HG03378 (cell line): ENCODE results near the gene PDCD1.
"Not testable (repeated sequence)": the region's sequence is repeated elsewhere in the genome, so short reads cannot be mapped to it uniquely, and the experiment has no call there.

ENCODE experiments used
- ATAC-seq: cut with Tn5 transposase; IDR thresholded peaks from one replicate; pipeline ENCODE4 v1.9.1; 2021; ENCODE audit warnings: mild to moderate bottlenecking, moderate library complexity; ENCODE audit not compliant: unreplicated experiment

Gene PDCD1

DNA sequence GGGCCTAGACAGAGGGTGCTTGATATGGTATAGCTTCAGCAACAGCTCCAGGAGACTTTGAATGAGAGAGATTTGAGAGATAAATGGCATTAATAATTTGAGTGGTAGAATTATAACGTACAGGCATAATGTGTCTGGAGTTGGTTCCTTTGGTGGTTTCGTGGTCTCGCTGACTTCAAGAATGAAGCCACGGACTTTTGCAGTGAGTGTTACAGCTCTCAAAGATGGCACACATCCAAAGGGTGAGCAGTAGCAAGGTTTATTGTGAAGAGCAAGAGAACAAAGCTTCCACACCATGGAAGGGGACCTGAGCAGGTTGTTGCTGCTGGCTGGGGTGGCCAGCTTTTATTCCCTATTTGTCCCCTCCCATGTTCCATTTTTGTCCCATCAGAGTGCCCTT lies 23.1 kb downstream of the PDCD1 start:
- no peak for ATAC-seq

DNA sequence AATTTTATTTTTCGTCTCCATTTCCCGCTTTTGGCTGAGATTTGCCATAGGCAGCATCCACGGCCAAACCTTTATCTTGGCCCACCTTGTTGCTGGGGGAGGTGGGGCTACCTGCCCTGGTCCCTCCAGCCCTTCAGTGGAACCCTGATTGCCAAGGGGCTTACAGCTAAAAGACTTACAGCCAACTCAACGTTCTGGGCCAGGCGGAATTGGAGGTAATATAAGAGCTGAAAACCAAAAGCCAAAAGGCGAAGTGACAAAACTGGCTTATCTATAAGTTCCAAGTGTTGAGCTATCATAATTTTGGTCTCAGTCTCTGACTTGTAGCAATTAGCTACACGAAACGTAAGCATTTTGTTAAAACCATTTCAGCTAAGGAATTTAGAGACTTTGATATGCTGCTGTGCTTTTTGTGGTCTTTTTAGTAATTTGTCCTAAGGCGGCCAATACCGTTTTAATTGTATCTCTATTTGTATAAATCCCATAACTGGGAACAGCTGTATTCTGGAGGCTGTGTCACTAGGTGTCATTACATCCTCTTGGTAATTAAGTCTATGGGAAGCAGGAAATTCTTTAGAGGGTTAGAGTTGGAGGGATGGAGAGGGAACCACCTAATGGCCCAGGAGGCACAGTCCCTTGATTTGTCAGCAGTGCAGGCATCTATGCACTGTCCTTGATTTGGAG lies 24.0 kb downstream of the PDCD1 start:
- no peak for ATAC-seq

GRCh38 chr2:241833756-241834526 lies 24.8 kb downstream of the PDCD1 start:
- ATAC-seq = not testable (repeated sequence)

DNA sequence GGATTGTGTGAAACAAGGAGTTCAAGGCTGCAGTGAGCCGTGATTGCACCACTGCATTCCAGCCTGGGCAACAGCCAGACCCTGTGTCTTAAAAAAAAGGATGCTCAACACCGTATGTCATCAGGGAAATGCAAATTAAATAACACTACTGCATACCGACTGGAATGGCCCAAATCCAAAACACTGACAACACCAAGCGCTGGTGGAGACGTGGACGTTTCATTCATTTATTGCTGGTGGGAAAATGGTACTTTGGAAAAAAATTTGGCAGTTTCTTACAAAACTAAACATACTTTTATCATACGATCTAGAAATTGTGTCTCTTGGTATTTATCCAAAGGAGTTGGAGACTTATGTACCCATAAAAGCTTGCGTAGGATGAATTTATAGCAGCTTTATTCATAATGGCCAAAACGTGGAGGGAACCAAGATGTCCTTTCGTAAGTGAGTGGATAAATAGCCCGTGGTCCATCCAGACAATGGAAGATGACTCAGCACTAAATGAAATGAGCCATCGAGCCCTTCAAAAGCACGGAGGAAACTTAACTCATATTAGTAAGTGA lies 25.5 kb downstream of the PDCD1 start:
- no peak for ATAC-seq

DNA sequence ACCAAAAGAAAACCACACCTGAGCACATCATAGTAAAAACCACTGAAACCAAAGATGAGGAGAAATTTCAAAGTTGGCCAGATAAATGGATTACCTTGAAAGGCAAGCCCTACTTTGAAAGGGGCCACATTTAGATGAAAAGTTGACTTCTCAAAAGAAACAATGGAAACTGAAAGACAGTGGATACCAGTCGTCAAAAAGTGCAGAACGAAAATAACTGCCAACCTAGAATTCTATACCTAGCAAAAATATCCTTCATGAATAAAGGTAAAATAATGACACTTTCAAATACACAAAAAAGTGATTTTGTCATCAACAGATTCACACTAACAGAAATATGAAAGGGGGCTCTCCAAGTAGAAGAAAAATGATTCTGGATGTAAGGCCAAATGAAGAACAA lies 31.3 kb downstream of the PDCD1 start:
- no peak for ATAC-seq

GRCh38 chr2:241823531-241824437 lies 34.9 kb downstream of the PDCD1 start:
- ATAC-seq = not testable (repeated sequence)

GRCh38 chr2:241822264-241822623 lies 36.5 kb downstream of the PDCD1 start:
- no peak for ATAC-seq

DNA sequence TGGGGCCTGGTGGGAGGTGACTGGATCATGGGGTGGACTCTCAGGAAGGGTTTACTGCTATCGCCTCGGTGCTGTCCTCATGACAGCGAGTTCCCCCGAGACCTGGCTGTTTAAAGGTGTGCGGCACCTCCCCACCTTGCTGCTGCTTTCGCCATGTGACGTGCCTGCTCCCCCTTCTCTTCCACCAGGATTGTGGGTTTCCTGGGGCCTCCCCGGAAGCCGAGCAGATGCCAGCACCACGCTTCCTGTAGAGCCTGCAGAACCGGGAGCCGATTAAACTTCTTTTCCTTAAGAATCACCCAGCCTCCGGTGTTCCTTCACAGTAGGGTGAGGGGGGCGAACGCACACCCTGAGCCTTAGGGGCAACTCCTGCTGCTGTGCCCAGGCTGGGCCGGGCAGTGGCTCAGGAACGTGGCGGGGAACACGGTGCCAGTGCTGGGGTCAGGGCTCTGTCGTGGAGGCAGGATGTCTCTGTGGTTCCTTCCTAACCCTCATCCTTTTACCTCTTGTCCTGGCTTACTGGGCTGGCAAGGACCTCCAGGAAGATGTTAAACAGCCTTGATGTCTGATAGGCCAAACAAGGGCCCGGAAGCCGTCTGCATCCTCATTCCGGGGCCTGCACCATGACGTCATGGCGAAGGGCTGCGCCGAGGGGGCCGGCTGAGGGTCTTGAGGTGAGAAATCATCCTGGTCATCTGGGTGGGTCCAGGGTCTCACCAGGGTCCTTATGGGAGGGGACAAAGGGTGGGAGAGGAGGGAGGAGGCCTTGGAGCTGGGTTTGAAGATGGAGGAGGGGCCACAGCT lies 37.0 kb downstream of the PDCD1 start:
- no peak for ATAC-seq

- no peak for ATAC-seq
These were observed 37.9 kb downstream of the PDCD1 start for GRCh38 chr2:241820625-241821384.

DNA sequence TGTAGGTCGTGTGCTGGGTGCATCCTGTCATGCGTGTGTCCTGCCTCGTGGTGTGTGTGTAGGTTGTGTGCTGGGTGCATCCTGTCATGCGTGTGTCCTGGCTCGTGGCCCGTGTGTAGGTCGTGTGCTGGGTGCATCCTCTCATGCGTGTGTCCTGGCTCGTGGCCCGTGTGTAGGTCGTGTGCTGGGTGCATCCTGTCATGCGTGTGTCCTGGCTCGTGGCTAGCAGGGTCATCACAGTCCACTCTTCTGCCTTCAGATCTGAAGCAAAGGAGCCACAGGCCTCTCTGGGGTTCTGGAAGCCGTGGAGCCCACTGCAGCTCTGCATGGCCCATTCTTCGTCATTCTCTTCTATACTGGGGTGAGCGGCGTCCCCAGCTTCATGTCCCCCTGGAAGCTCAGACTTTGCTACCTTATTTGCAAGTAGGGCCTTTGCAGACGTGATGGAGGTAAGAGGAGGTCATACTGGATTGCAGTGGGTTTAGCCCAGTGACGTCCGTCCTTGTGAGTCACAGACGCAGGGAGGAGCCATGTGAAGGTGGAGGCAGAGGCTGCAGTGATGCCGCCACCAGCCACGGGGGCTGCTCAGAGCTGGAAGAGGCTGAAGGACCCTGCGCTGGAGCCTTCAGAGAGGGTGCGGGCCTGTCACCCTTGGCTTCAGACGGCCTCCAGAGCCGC lies 38.6 kb downstream of the PDCD1 start:
- ATAC-seq = not testable (repeated sequence)

DNA sequence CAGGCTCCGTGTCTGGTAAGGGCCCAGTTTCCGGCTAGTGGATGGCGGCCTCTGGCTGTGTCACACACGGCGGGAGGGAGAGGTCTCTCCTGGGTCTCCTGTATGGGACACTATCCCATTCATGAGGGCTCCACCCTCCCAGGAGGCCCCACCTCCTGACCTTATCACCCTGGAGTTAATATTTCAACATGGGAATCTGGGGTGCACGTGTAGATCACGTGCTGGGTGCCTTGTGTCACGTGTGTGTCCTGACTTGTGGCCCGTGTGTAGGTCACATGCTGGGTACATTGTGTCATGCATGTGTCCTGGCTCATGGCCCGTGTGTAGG lies 39.8 kb downstream of the PDCD1 start:
- ATAC-seq = no peak

- no peak for ATAC-seq
These were observed 40.3 kb downstream of the PDCD1 start for GRCh38 chr2:241818229-241818942.

GRCh38 chr2:241817821-241818215 lies 40.9 kb downstream of the PDCD1 start:
- ATAC-seq = not testable (repeated sequence)

- no peak for ATAC-seq
These were observed 41.4 kb downstream of the PDCD1 start for GRCh38 chr2:241817126-241817820.

GRCh38 chr2:241816431-241817121 lies 42.1 kb downstream of the PDCD1 start:
- ATAC-seq = no peak

- no peak for ATAC-seq
These were observed 42.9 kb downstream of the PDCD1 start for GRCh38 chr2:241815477-241816430.
